ENCODE measurements around the gene KCNQ1.

The KCNQ1 gene

DNA sequence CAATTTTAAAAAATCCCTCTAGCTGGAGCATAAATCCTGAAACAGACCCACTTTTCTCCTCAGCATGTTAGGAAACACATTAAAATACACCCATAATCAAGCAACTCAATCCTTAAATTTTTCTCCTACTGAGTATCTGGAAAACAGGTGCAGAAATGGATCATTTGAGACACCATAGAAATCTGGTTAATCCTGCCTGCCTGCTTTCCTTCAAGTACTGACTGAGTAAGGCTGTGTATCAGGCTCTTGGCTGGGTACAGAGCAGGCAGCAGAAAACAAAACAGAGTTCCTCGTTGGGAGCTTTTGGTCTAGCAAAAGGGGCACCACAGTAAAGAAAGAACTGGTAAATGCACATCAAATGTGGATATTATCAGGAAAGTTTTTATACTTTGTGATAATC lies 253.1 kb downstream of the KCNQ1 start:
- H3K27me3 Mint-ChIP-seq, result no peaks in the 10 kb centered on the region
- no peak overlapping the region for H3K4me3 Mint-ChIP-seq
- peaks cover 9% of the 10 kb centered on the region for H3K4me1 Mint-ChIP-seq

DNA sequence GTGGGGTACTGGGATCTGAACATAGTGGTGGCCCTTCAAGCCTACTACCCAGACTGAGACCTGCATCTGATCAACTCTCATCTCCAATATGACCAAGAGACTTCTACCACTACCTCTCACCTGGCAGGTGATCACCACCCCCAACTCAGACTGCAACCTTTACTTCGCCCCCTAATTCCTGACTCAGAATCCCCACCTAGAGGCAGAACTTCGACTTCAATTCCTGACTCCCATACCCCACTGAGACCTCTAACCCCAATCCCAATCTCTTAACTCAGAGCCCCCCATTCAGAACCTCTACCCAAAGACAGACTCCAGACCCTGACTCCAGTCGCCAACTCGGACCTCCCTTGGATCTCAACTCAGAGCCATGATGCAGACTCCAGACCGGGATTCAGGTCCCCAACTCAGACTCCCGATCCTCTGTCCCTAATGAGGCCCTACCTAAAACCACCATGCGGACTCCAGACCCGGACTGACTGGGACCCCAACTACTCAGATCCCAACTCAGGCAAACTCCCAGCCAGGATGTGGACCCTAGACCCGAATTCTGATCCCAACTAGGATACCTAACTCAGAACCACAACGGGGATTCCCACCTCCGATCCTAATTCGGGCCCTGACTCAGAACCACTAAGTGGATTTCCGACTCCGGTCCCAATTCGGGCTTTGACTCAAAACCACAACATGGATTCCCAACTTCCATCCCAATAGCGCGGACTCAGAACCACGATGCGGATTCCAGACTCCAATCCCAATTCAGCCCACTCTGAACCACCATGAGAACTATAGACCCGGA lies 253.8 kb downstream of the KCNQ1 start:
- no peaks in the 10 kb centered on the region for H3K9me3 Mint-ChIP-seq
- no peaks in the 10 kb centered on the region for H3K27me3 Mint-ChIP-seq
- peaks cover 13% of the 10 kb centered on the region for H3K36me3 Mint-ChIP-seq
- peak overlapping the region; percentile 83 for H3K4me3 Mint-ChIP-seq
- H3K27ac Mint-ChIP-seq, result no peak overlapping the region
- peaks cover 9% of the 10 kb centered on the region for H3K4me1 Mint-ChIP-seq

More for the DNA sequence above, 253.1 kb downstream of the KCNQ1 start:
- H3K36me3 Mint-ChIP-seq, result peaks cover 13% of the 10 kb centered on the region
- H3K27ac Mint-ChIP-seq, result no peak overlapping the region
- H3K9me3 Mint-ChIP-seq, result no peaks in the 10 kb centered on the region

DNA sequence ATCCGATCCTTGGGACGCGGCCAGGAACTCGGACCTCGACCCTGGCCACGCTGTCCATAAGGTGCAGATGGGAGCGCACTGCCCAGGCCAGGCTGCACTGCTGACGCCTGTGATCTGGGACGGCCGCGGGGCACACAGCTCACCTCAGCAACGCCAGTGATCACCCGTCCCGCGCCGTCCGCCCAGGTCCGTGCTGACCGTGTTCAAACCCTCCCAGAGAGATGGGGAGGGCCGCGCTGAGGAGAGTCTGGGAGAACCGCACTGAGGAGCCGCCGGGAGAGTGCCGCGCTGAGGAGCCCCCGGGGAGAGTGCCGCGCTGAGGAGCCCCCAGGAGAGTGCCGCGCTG lies 254.3 kb downstream of the KCNQ1 start:
- peaks cover 9% of the 10 kb centered on the region for H3K4me1 Mint-ChIP-seq
- H3K27me3 Mint-ChIP-seq, result no peaks in the 10 kb centered on the region
- H3K9me3 Mint-ChIP-seq, result no peaks in the 10 kb centered on the region
- peak overlapping the region; percentile 83 for H3K4me3 Mint-ChIP-seq
- peaks cover 13% of the 10 kb centered on the region for H3K36me3 Mint-ChIP-seq
- no peak overlapping the region for H3K27ac Mint-ChIP-seq

DNA sequence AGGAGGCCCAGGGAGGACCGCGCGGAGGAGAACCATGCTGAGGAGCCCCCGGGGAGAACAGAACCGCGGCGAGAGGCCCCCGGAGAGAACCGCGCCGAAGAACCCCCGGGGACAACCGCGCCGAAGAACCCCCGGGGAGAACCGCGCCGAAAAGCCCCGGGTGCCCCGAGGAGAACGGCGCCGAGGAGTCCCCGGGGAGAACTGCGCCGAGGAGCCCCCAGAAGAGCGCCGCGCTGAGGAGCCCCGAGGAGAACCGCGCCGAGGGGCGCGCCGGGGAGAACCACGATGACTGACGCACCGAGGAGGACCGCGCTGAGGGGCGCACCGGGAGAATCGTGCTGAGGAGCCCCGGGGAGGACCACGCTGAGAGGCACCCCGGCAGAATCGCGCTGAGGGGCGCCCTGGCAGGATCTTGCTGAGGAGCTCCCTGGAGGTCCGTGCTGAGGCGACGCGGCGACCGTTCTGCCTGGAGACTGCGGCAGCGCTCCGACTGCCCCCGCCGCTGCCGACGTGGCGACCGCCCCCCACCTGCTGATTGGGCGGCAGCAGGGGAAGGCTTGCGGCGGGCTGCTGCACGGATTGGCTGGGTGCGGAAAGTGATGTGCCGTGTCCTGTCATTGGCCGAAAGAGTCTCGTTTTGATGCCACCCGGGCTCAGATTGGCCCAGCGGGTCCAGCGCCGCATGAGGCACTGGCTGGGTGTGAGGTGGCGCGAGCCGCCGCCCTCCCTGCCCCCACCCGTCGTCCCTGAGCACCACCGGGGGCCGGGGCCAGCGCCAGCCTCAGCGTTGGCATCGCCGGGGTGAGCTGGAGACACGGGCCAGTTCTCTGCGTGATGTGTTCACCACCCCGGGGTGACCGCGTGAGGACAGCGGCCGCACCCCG lies 255.0 kb downstream of the KCNQ1 start, which contains the start of gene KCNQ1OT1:
TSS of gene KCNQ1OT1 (minus strand) at position 464 of the 884 bp plus-strand sequence.
- Mint-ChIP-seq H3K4me3 (peak within 1 kb of the TSS; percentile 83), H3K27ac (no peak within 1 kb of the TSS), H3K36me3 (peaks cover 13% of the 10 kb centered on the region), H3K9me3 (no peaks in the 10 kb centered on the region), H3K27me3 (no peaks in the 10 kb centered on the region), H3K4me1 (peaks cover 9% of the 10 kb centered on the region)

GRCh38 chr11:2700415-2701211 lies 255.8 kb downstream of the KCNQ1 start:
- Mint-ChIP-seq H3K4me1 (peaks cover 9% of the 10 kb centered on the region), H3K27me3 (no peaks in the 10 kb centered on the region), H3K9me3 (no peaks in the 10 kb centered on the region), H3K27ac (no peak overlapping the region), H3K36me3 (peaks cover 12% of the 10 kb centered on the region), H3K4me3 (peak overlapping the region; percentile 83)

DNA sequence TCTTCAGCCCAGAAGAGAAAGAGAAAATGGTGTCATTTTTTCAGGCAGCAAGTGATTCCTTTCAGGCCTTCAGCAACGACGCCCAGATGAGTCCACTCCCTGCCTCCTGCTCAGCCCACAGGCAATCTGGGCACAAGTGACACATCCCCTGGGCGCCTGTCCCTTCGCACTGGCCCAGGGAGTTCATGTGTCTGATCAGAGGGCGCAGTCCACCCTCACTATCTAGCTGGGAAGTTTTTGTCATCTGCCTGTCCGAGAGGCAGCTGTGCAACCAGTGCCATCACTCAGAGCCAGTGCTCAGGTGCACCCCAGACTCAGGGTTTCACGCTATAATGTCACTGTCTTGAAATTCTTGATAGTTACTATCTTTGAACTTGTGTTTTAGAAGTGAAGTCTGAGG lies 256.4 kb downstream of the KCNQ1 start:
- H3K36me3 Mint-ChIP-seq, result peaks cover 12% of the 10 kb centered on the region
- no peaks in the 10 kb centered on the region for H3K9me3 Mint-ChIP-seq
- no peaks in the 10 kb centered on the region for H3K27me3 Mint-ChIP-seq
- no peak overlapping the region for H3K27ac Mint-ChIP-seq
- peak overlapping the region; percentile 47 for H3K4me3 Mint-ChIP-seq
- peaks cover 9% of the 10 kb centered on the region for H3K4me1 Mint-ChIP-seq

DNA sequence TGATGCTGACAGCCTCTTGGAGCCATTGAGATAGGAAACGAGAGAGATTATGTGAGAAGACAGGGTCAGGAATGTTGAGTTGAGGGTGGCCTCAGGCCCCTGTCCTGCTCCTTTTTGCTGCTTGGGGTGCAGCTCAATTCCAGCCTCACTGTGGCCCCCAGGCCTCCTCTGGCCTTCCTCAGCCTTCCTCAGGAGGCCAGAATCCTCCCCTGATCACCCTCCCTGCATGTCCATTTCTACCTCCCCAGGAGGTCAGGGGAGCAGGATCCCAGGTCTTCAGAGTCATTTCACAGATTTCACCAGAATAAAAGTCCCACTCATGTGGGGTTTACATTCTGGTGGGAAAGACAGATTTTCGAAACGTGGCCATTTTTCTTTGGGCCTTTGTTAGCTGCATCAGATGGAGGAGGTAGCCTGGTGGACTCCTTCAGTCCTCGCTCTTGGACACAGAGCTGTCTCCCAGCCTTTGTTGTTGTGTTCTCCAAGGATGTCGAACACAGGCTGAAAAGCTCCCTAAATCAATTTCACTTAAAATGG lies 257.2 kb downstream of the KCNQ1 start:
- Mint-ChIP-seq H3K4me1 (peaks cover 9% of the 10 kb centered on the region), H3K9me3 (no peaks in the 10 kb centered on the region), H3K4me3 (no peak overlapping the region), H3K27me3 (no peaks in the 10 kb centered on the region), H3K27ac (no peak overlapping the region), H3K36me3 (peaks cover 8% of the 10 kb centered on the region)

- no peak overlapping the region for H3K4me3 Mint-ChIP-seq
- no peak overlapping the region for H3K27ac Mint-ChIP-seq
- H3K9me3 Mint-ChIP-seq, result no peaks in the 10 kb centered on the region
- peaks cover 9% of the 10 kb centered on the region for H3K4me1 Mint-ChIP-seq
- no peaks in the 10 kb centered on the region for H3K27me3 Mint-ChIP-seq
- peaks cover 8% of the 10 kb centered on the region for H3K36me3 Mint-ChIP-seq
These were observed 258.1 kb downstream of the KCNQ1 start for GRCh38 chr11:2702771-2703362.

GRCh38 chr11:2703363-2704141 lies 258.7 kb downstream of the KCNQ1 start:
- Mint-ChIP-seq H3K9me3 (no peaks in the 10 kb centered on the region), H3K4me3 (no peak overlapping the region), H3K4me1 (peaks cover 5% of the 10 kb centered on the region), H3K27ac (no peak overlapping the region), H3K27me3 (no peaks in the 10 kb centered on the region), H3K36me3 (peaks cover 8% of the 10 kb centered on the region)

DNA sequence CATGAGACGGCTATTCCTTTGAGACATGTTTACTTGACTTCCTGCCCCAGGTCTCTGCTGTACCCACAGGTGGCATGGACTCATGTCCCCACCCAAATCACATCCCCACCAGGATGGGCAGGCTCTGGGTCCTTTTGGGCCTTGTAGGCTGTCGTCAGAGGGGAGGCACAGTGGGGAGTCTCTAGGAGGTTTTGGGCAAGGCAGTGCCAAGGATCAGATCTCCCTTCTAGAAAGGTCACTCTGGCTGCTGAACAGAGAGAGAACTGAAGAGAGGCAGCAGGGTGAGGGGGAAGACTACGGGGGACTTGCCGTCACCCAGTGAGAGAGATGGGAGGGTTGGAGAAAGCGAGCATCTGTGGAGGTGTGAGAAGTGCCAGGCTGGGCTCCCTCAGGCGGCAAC lies 259.5 kb downstream of the KCNQ1 start:
- no peaks in the 10 kb centered on the region for H3K9me3 Mint-ChIP-seq
- no peaks in the 10 kb centered on the region for H3K4me1 Mint-ChIP-seq
- no peaks in the 10 kb centered on the region for H3K27me3 Mint-ChIP-seq
- H3K27ac Mint-ChIP-seq, result no peak overlapping the region
- H3K36me3 Mint-ChIP-seq, result peaks cover 6% of the 10 kb centered on the region
- no peak overlapping the region for H3K4me3 Mint-ChIP-seq

DNA sequence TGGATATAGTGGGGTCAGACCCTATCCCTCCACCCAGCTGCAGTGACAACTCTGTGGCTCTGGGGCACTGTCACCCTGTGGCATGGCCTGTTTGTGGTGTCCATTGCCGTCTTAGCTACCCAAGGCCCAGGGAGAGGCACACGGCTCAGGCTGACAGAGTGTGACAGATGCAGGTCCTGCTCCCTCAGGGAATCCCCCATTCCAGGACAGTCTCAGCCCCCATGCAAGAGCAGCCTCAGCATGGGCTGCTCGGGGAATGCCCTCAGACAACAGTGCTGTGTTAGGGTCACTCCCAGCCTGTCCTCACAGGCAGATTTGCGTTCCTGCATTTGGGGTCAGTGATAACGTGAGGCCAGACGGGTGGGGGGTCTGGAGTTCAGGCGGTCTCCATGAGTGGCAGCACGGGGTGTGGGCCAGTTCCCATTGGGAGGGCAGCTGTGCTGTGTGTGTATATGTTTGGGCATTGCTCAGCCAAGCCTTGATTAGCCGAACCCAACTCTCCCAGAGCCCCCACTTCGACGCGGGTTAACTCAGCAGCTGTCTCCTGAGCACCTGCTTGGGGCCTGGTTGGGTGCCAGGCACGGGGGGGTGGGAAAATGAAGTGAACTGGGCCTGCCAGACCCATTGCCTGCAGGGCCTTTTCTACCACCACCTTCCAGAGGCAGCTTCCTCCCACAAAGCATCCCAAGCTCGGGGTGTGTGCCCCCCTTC lies 260.2 kb downstream of the KCNQ1 start:
- no peak overlapping the region for H3K4me3 Mint-ChIP-seq
- no peak overlapping the region for H3K27ac Mint-ChIP-seq
- no peaks in the 10 kb centered on the region for H3K9me3 Mint-ChIP-seq
- peaks cover 11% of the 10 kb centered on the region for H3K36me3 Mint-ChIP-seq
- H3K4me1 Mint-ChIP-seq, result no peaks in the 10 kb centered on the region
- no peaks in the 10 kb centered on the region for H3K27me3 Mint-ChIP-seq

- no peaks in the 10 kb centered on the region for H3K27me3 Mint-ChIP-seq
- no peaks in the 10 kb centered on the region for H3K9me3 Mint-ChIP-seq
- H3K27ac Mint-ChIP-seq, result no peak overlapping the region
- H3K4me3 Mint-ChIP-seq, result no peak overlapping the region
- H3K36me3 Mint-ChIP-seq, result peaks cover 13% of the 10 kb centered on the region
- no peaks in the 10 kb centered on the region for H3K4me1 Mint-ChIP-seq
These were observed 261.5 kb downstream of the KCNQ1 start for GRCh38 chr11:2706321-2706720.

- peaks cover 13% of the 10 kb centered on the region for H3K36me3 Mint-ChIP-seq
These were observed 262.9 kb downstream of the KCNQ1 start for GRCh38 chr11:2707736-2708135.

GRCh38 chr11:2708151-2708581 lies 263.4 kb downstream of the KCNQ1 start:
- Mint-ChIP-seq H3K27ac (no peak overlapping the region), H3K4me3 (no peak overlapping the region), H3K36me3 (peaks cover 13% of the 10 kb centered on the region), H3K9me3 (no peaks in the 10 kb centered on the region), H3K4me1 (no peaks in the 10 kb centered on the region), H3K27me3 (no peaks in the 10 kb centered on the region)

More at GRCh38 chr11:2707736-2708135, 262.9 kb downstream of the KCNQ1 start:
- Mint-ChIP-seq H3K4me1 (no peaks in the 10 kb centered on the region), H3K27ac (no peak overlapping the region), H3K4me3 (no peak overlapping the region), H3K9me3 (no peaks in the 10 kb centered on the region), H3K27me3 (no peaks in the 10 kb centered on the region)

Data from activated naive CD4-positive, alpha-beta T cell treated with anti-CD3 and anti-CD28 coated beads, Interleukin-2, amount 50 U/mL, for 24 hours (primary cell).